Activated CD4-positive, alpha-beta T cell treated with anti-CD3 and anti-CD28 coated beads, Interleukin-2, amount 10 ng/mL, durations not matched to agents 7 days and 5 days (primary cell): ENCODE results near the gene GABRG3. TPM values are rescaled to one million over a fixed set of nuclear protein-coding genes. Genes with fewer than 3 reads are reported as not detected.

Source experiments
- CTCF ChIA-PET: fragments of 350-600 bp; sonication (Branson Sonifier 250); formaldehyde crosslinking; loops from one replicate; lab custom pipeline; 2021; ENCODE audit warnings: antibody characterized with exemption; lab: Charles Lee
- POLR2A ChIA-PET: fragments of 350-600 bp; sonication (Branson Sonifier 250); formaldehyde crosslinking; loops from one replicate; lab custom pipeline; 2021; ENCODE audit warnings: antibody characterized with exemption; lab: Charles Lee
- DNase-seq: peaks from one replicate; pipeline ENCODE4 v3.0.0-alpha.2; 2020
- H3K27ac Mint-ChIP-seq: one replicate; pipeline ENCODE4 v1.8.0; 2021; ENCODE audit warnings: mild to moderate bottlenecking, moderate library complexity, mixed read lengths
- H3K27me3 Mint-ChIP-seq: one replicate; pipeline ENCODE4 v1.8.0; 2021; ENCODE audit warnings: mixed read lengths
- H3K36me3 Mint-ChIP-seq: one replicate; pipeline ENCODE4 v1.8.0; 2021; ENCODE audit warnings: low read depth, mixed read lengths
- H3K4me1 Mint-ChIP-seq: one replicate; pipeline ENCODE4 v1.8.0; 2021; ENCODE audit warnings: mixed read lengths
- H3K4me3 Mint-ChIP-seq: one replicate; pipeline ENCODE4 v1.8.0; 2021; ENCODE audit warnings: mild to moderate bottlenecking, moderate library complexity, mixed read lengths
- H3K9me3 Mint-ChIP-seq: one replicate; pipeline ENCODE4 v1.8.0; 2021; ENCODE audit warnings: mixed read lengths
- total RNA-seq, 2 experiments: library from RNA; stranded (reverse); gene quantifications; one replicate each; pipeline ENCODE4 v1.2.3, GENCODE V29; 2021

Gene GABRG3
- total RNA-seq, 2 experiments from 2014 or later: not detected

- CTCF ChIA-PET: no interaction called here
Observed at GRCh38 chr15:27019687-27020086, 48.7 kb downstream of the GABRG3 start.

GRCh38 chr15:27025481-27025966 is 54.5 kb downstream of the GABRG3 start:
- H3K9me3 Mint-ChIP-seq: peaks cover 2% of the 10 kb centered on the region
- ChIA-PET POLR2A (no interaction called here), CTCF (no interaction called here)
- H3K27ac Mint-ChIP-seq: no peak overlapping the region
- H3K4me1 Mint-ChIP-seq: no peaks in the 10 kb centered on the region
- H3K4me3 Mint-ChIP-seq: no peak overlapping the region
- no peaks in the 10 kb centered on the region for H3K36me3 Mint-ChIP-seq
- DNase-seq: no peak
- no peaks in the 10 kb centered on the region for H3K27me3 Mint-ChIP-seq

More at GRCh38 chr15:27019687-27020086, 48.7 kb downstream of the GABRG3 start:
- no peaks in the 10 kb centered on the region for H3K27me3 Mint-ChIP-seq
- no peak for DNase-seq
- POLR2A ChIA-PET: no interaction called here
- H3K36me3 Mint-ChIP-seq: no peaks in the 10 kb centered on the region
- H3K4me3 Mint-ChIP-seq: no peak overlapping the region
- H3K27ac Mint-ChIP-seq: no peak overlapping the region
- H3K4me1 Mint-ChIP-seq: no peaks in the 10 kb centered on the region
- H3K9me3 Mint-ChIP-seq: peaks cover 5% of the 10 kb centered on the region

GRCh38 chr15:27027229-27027628 is 56.2 kb downstream of the GABRG3 start:
- ChIA-PET POLR2A (no interaction called here), CTCF (no interaction called here)
- H3K4me3 Mint-ChIP-seq: no peak overlapping the region
- H3K27me3 Mint-ChIP-seq: no peaks in the 10 kb centered on the region
- no peaks in the 10 kb centered on the region for H3K9me3 Mint-ChIP-seq
- no peak for DNase-seq
- H3K27ac Mint-ChIP-seq: no peak overlapping the region
- no peaks in the 10 kb centered on the region for H3K4me1 Mint-ChIP-seq
- no peaks in the 10 kb centered on the region for H3K36me3 Mint-ChIP-seq

GRCh38 chr15:27028858-27029477 is 58.0 kb downstream of the GABRG3 start:
- Mint-ChIP-seq H3K9me3 (no peaks in the 10 kb centered on the region), H3K36me3 (no peaks in the 10 kb centered on the region), H3K4me3 (no peak overlapping the region), H3K4me1 (no peaks in the 10 kb centered on the region), H3K27me3 (no peaks in the 10 kb centered on the region), H3K27ac (no peak overlapping the region)
- ChIA-PET CTCF (no interaction called here), POLR2A (no interaction called here)
- no peak for DNase-seq

GRCh38 chr15:27036210-27036609 is 65.2 kb downstream of the GABRG3 start:
- no peak for DNase-seq
- Mint-ChIP-seq H3K27me3 (no peaks in the 10 kb centered on the region), H3K4me1 (no peaks in the 10 kb centered on the region), H3K4me3 (no peak overlapping the region), H3K36me3 (no peaks in the 10 kb centered on the region), H3K27ac (no peak overlapping the region), H3K9me3 (peaks cover 2% of the 10 kb centered on the region)
- ChIA-PET CTCF (no interaction called here), POLR2A (no interaction called here)

- no peak for DNase-seq
- Mint-ChIP-seq H3K4me1 (no peaks in the 10 kb centered on the region), H3K36me3 (no peaks in the 10 kb centered on the region), H3K9me3 (peaks cover 2% of the 10 kb centered on the region), H3K4me3 (no peak overlapping the region), H3K27ac (no peak overlapping the region), H3K27me3 (no peaks in the 10 kb centered on the region)
- POLR2A ChIA-PET: no interaction called here
- CTCF ChIA-PET: no interaction called here
Observed at GRCh38 chr15:27037501-27037900, 66.5 kb downstream of the GABRG3 start.

GRCh38 chr15:27039152-27039551 is 68.2 kb downstream of the GABRG3 start:
- DNase-seq: no peak
- Mint-ChIP-seq H3K4me1 (no peaks in the 10 kb centered on the region), H3K36me3 (no peaks in the 10 kb centered on the region), H3K4me3 (no peak overlapping the region), H3K9me3 (peaks cover 2% of the 10 kb centered on the region), H3K27ac (no peak overlapping the region), H3K27me3 (no peaks in the 10 kb centered on the region)
- POLR2A ChIA-PET: no interaction called here
- CTCF ChIA-PET: no interaction called here

GRCh38 chr15:27042230-27042629 is 71.2 kb downstream of the GABRG3 start:
- POLR2A ChIA-PET: no interaction called here
- H3K9me3 Mint-ChIP-seq: peaks cover 2% of the 10 kb centered on the region
- no peaks in the 10 kb centered on the region for H3K4me1 Mint-ChIP-seq
- H3K36me3 Mint-ChIP-seq: no peaks in the 10 kb centered on the region
- H3K27ac Mint-ChIP-seq: no peak overlapping the region
- no peak overlapping the region for H3K4me3 Mint-ChIP-seq
- CTCF ChIA-PET: interaction anchor here (0.6 kb wide), 1 partner anchor 18 kb away, joined by 3 read pairs; no protein-coding TSS in a partner anchor
- no peaks in the 10 kb centered on the region for H3K27me3 Mint-ChIP-seq
- DNase-seq: no peak

- ChIA-PET CTCF (interaction anchor here (0.6 kb wide), 1 partner anchor 18 kb away, joined by 3 read pairs; no protein-coding TSS in a partner anchor), POLR2A (no interaction called here)
- H3K4me1 Mint-ChIP-seq: no peaks in the 10 kb centered on the region
- H3K4me3 Mint-ChIP-seq: no peak overlapping the region
- no peaks in the 10 kb centered on the region for H3K27me3 Mint-ChIP-seq
- DNase-seq: no peak
- peaks cover 2% of the 10 kb centered on the region for H3K9me3 Mint-ChIP-seq
- H3K27ac Mint-ChIP-seq: no peak overlapping the region
- no peaks in the 10 kb centered on the region for H3K36me3 Mint-ChIP-seq
Observed at GRCh38 chr15:27042646-27043045, 71.7 kb downstream of the GABRG3 start.

- H3K4me1 Mint-ChIP-seq: no peaks in the 10 kb centered on the region
- H3K9me3 Mint-ChIP-seq: peaks cover 2% of the 10 kb centered on the region
- no peaks in the 10 kb centered on the region for H3K36me3 Mint-ChIP-seq
- H3K27me3 Mint-ChIP-seq: no peaks in the 10 kb centered on the region
- ChIA-PET POLR2A (no interaction called here), CTCF (no interaction called here)
- no peak overlapping the region for H3K27ac Mint-ChIP-seq
- no peak for DNase-seq
- H3K4me3 Mint-ChIP-seq: no peak overlapping the region
Observed at GRCh38 chr15:27043770-27044169, 72.8 kb downstream of the GABRG3 start.

GRCh38 chr15:27045796-27046195 is 74.8 kb downstream of the GABRG3 start:
- Mint-ChIP-seq H3K9me3 (no peaks in the 10 kb centered on the region), H3K27ac (no peak overlapping the region), H3K36me3 (no peaks in the 10 kb centered on the region), H3K27me3 (no peaks in the 10 kb centered on the region), H3K4me3 (no peak overlapping the region), H3K4me1 (no peaks in the 10 kb centered on the region)
- ChIA-PET CTCF (no interaction called here), POLR2A (no interaction called here)
- no peak for DNase-seq

GRCh38 chr15:27046880-27047279 is 75.9 kb downstream of the GABRG3 start:
- no peak for DNase-seq
- POLR2A ChIA-PET: no interaction called here
- CTCF ChIA-PET: no interaction called here
- Mint-ChIP-seq H3K4me3 (no peak overlapping the region), H3K9me3 (no peaks in the 10 kb centered on the region), H3K4me1 (no peaks in the 10 kb centered on the region), H3K27ac (no peak overlapping the region), H3K36me3 (no peaks in the 10 kb centered on the region), H3K27me3 (no peaks in the 10 kb centered on the region)

GRCh38 chr15:27050163-27050562 is 79.2 kb downstream of the GABRG3 start:
- H3K9me3 Mint-ChIP-seq: no peaks in the 10 kb centered on the region
- CTCF ChIA-PET: no interaction called here
- H3K4me3 Mint-ChIP-seq: no peak overlapping the region
- no peak overlapping the region for H3K27ac Mint-ChIP-seq
- no peaks in the 10 kb centered on the region for H3K4me1 Mint-ChIP-seq
- no peaks in the 10 kb centered on the region for H3K36me3 Mint-ChIP-seq
- H3K27me3 Mint-ChIP-seq: no peaks in the 10 kb centered on the region
- no peak for DNase-seq
- POLR2A ChIA-PET: no interaction called here

GRCh38 chr15:27054426-27054825 is 83.4 kb downstream of the GABRG3 start:
- DNase-seq: no peak
- CTCF ChIA-PET: no interaction called here
- no peaks in the 10 kb centered on the region for H3K27me3 Mint-ChIP-seq
- no peaks in the 10 kb centered on the region for H3K4me1 Mint-ChIP-seq
- POLR2A ChIA-PET: no interaction called here
- no peak overlapping the region for H3K27ac Mint-ChIP-seq
- no peaks in the 10 kb centered on the region for H3K36me3 Mint-ChIP-seq
- no peak overlapping the region for H3K4me3 Mint-ChIP-seq
- no peaks in the 10 kb centered on the region for H3K9me3 Mint-ChIP-seq
